NCI-H128 (cell line): ENCODE data around the gene ALX3.

ENCODE experiments used
- DNase-seq: peaks from one replicate; lab custom pipeline; 2025; ENCODE audit not compliant: unreplicated experiment; lab: John Stamatoyannopoulos, UW

Gene ALX3

GRCh38 chr1:110070671-110071242 is at the start of gene ALX3:
ALX3 (minus strand) TSS chr1:110070672; CDS start chr1:110070612, 60 bp downstream.
- DNase-seq, result no peak

- no peak for DNase-seq
Observed at GRCh38 chr1:110119843-110120242, 49.4 kb upstream of the ALX3 start.

- no peak for DNase-seq
Observed at GRCh38 chr1:110118636-110119396, 48.3 kb upstream of the ALX3 start.

- DNase-seq, result no peak
Observed at GRCh38 chr1:110114784-110115183, 44.3 kb upstream of the ALX3 start.

GRCh38 chr1:110114173-110114572 is 43.7 kb upstream of the ALX3 start:
- DNase-seq, result no peak

- DNase-seq, result no peak
Observed at GRCh38 chr1:110113551-110113950, 43.1 kb upstream of the ALX3 start.

GRCh38 chr1:110112656-110113055 is 42.2 kb upstream of the ALX3 start:
- DNase-seq, result no peak

GRCh38 chr1:110112143-110112542 is 41.7 kb upstream of the ALX3 start, which contains the start of gene UBL4B:
UBL4B (plus strand) TSS chr1:110112443; CDS start chr1:110112535, 92 bp downstream.
- no peak for DNase-seq

- DNase-seq, result no peak
Observed at GRCh38 chr1:110111081-110111480, 40.6 kb upstream of the ALX3 start.

- DNase-seq, result no peak
Observed at GRCh38 chr1:110107867-110108469, 37.5 kb upstream of the ALX3 start.

- peak; percentile 37 for DNase-seq
Observed at GRCh38 chr1:110106013-110106941, 35.8 kb upstream of the ALX3 start.

GRCh38 chr1:110102081-110102480 is 31.6 kb upstream of the ALX3 start:
- no peak for DNase-seq

- DNase-seq, result no peak
Observed at GRCh38 chr1:110100335-110100734, 29.9 kb upstream of the ALX3 start.

GRCh38 chr1:110098222-110099026 is 28.0 kb upstream of the ALX3 start:
- no peak for DNase-seq

- DNase-seq, result no peak
Observed at GRCh38 chr1:110097507-110098221, 27.2 kb upstream of the ALX3 start.

GRCh38 chr1:110094931-110095654 is 24.6 kb upstream of the ALX3 start:
- DNase-seq, result no peak

- DNase-seq, result no peak
Observed at GRCh38 chr1:110092991-110093390, 22.5 kb upstream of the ALX3 start.

- DNase-seq, result no peak
Observed at GRCh38 chr1:110091791-110092190, 21.3 kb upstream of the ALX3 start.

GRCh38 chr1:110091381-110091780 is 20.9 kb upstream of the ALX3 start:
- no peak for DNase-seq
